ENCODE data around the gene ACR.

DNA sequence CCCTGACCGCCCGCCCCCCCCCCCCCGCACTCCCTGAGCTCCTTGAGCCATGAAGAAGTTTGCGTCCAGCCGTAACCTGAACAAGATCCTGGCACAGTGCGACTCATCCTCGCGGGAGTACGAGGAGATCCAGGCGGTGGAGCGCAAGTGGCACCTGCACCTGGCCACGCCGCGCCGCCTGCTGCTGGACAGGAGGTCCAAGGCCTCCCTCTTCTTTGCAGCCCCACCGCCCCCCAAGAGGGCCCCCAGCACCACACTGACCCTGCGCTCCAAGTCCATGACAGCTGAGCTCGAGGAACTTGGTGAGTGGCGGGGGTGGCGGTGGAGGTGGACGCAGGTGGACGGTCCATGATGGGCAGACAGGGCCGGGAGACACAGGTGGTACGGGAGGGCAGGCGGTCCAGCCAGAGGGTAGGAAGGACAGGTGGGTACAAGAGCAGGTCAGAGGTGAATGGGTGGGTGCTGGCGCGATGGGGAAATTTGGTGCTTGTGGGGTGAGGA, 32.1 kb upstream of the ACR start:
- TF ChIP-seq, protein P1, sequence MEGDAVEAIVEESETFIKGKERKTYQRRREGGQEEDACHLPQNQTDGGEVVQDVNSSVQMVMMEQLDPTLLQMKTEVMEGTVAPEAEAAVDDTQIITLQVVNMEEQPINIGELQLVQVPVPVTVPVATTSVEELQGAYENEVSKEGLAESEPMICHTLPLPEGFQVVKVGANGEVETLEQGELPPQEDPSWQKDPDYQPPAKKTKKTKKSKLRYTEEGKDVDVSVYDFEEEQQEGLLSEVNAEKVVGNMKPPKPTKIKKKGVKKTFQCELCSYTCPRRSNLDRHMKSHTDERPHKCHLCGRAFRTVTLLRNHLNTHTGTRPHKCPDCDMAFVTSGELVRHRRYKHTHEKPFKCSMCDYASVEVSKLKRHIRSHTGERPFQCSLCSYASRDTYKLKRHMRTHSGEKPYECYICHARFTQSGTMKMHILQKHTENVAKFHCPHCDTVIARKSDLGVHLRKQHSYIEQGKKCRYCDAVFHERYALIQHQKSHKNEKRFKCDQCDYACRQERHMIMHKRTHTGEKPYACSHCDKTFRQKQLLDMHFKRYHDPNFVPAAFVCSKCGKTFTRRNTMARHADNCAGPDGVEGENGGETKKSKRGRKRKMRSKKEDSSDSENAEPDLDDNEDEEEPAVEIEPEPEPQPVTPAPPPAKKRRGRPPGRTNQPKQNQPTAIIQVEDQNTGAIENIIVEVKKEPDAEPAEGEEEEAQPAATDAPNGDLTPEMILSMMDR (IDR thresholded peaks at IDR 0.05): no peak
- TF ChIP-seq POLR2A (IDR thresholded peaks at IDR 0.05): no peak

Data from Peyer's patch (tissue), 4 donors.